Caco-2 (cell line): ENCODE data around the gene RALGAPA1. TPM values are rescaled to one million over a fixed set of nuclear protein-coding genes. Genes with fewer than 3 reads are reported as not detected.

Experiments
- BruUV-seq: library from RNA; stranded (reverse); fragments of 400-500 nt; replicated peaks from 2 replicates; lab custom pipeline; 2021; lab: Mats Ljungman, UMichigan
- CTCF ChIA-PET: fragments of 300-600 bp; sonication (Branson Sonifier 250); formaldehyde crosslinking; loops from one replicate; lab custom pipeline; 2022; ENCODE audit warnings: antibody characterized with exemption; lab: Charles Lee
- POLR2A ChIA-PET: fragments of 300-600 bp; sonication (Branson Sonifier 250); formaldehyde crosslinking; loops from one replicate; lab custom pipeline; 2022; ENCODE audit warnings: antibody characterized with exemption; lab: Charles Lee
- DNase-seq, 2 experiments: peaks; one replicate each; pipeline versions ENCODE4 v3.0.0 to v3.0.0-alpha.2; 2020 to 2022
- H3K27me3 ChIP-seq: replicated peaks from 2 replicates; pipeline ENCODE4 v1.6.0; 2011; ENCODE audit warnings: low read length; ENCODE audit not compliant: control insufficient read depth, insufficient read depth
- H3K36me3 ChIP-seq: 2 replicates; pipeline ENCODE4 v1.5.1; 2011; ENCODE audit warnings: low read length; ENCODE audit not compliant: control insufficient read depth, insufficient read depth
- H3K4me1 ChIP-seq: fragments of 250-450 bp; sonication (Bioruptor Pico); 2 replicates; pipeline ENCODE4 v1.5.1; 2020; ENCODE audit warnings: mild to moderate bottlenecking
- H3K4me3 ChIP-seq: 2 replicates; pipeline ENCODE4 v1.5.1; 2011; ENCODE audit warnings: low read depth, mild to moderate bottlenecking, control low read depth, low read length
- H3K9me3 ChIP-seq: fragments of 250-450 bp; sonication (Bioruptor Pico); 2 replicates; pipeline ENCODE4 v1.5.1; 2020; ENCODE audit warnings: mild to moderate bottlenecking, moderate library complexity
- H3K27ac Mint-ChIP-seq: one replicate; pipeline ENCODE4 v1.8.0; 2022; ENCODE audit warnings: mixed read lengths; ENCODE audit not compliant: unreplicated experiment
- H3K27me3 Mint-ChIP-seq: one replicate; pipeline ENCODE4 v1.8.0; 2022; ENCODE audit warnings: mixed read lengths; ENCODE audit not compliant: insufficient read depth, unreplicated experiment
- H3K36me3 Mint-ChIP-seq: one replicate; pipeline ENCODE4 v1.8.0; 2022; ENCODE audit warnings: mild to moderate bottlenecking, mixed read lengths; ENCODE audit not compliant: insufficient read depth, unreplicated experiment
- H3K4me1 Mint-ChIP-seq: one replicate; pipeline ENCODE4 v1.8.0; 2022; ENCODE audit warnings: low read depth, mixed read lengths; ENCODE audit not compliant: unreplicated experiment
- H3K4me3 Mint-ChIP-seq: one replicate; pipeline ENCODE4 v1.8.0; 2022; ENCODE audit warnings: mild to moderate bottlenecking, moderate library complexity, mixed read lengths; ENCODE audit not compliant: unreplicated experiment
- H3K9me3 Mint-ChIP-seq: one replicate; pipeline ENCODE4 v1.8.0; 2022; ENCODE audit warnings: mixed read lengths; ENCODE audit not compliant: unreplicated experiment
- CTCF ChIP-seq, 2 experiments: fragments of 200-600 bp in 1 of 2; IDR thresholded peaks; 1 replicate in 1 of 2; 2 replicates in 1 of 2; pipeline versions ENCODE4 v1.5.1 to v1.8.0; 2011 to 2022; ENCODE audit warnings: antibody characterized with exemption in 1 of 2, control low read depth in 1 of 2, inconsistent platforms in 1 of 2, low read depth in 1 of 2, low read length in 1 of 2, mild to moderate bottlenecking in 1 of 2, moderate library complexity in 1 of 2; ENCODE audit not compliant: insufficient read depth in 1 of 2, severe bottlenecking in 1 of 2, unreplicated experiment in 1 of 2
- intact Hi-C: fragments of 100-400 bp; cut with micrococcal nuclease; formaldehyde crosslinking; loops from one replicate; pipeline ENCODE4 v1.10.0; 2022; ENCODE audit not compliant: unreplicated experiment
- total RNA-seq: library from RNA; stranded (reverse); gene quantifications from 2 replicates; pipeline ENCODE4 v1.2.3, GENCODE V29; 2022

RALGAPA1 gene
- total RNA-seq, 1 experiment from 2014 or later: 28.9 TPM

GRCh38 chr14:35766036-35766699 is 42.9 kb downstream of the RALGAPA1 start:
- no peak for DNase-seq
- ChIA-PET POLR2A (no interaction called here), CTCF (no interaction called here)
- Histone ChIP-seq H3K9me3 (no peaks in the 10 kb centered on the region), H3K36me3 (no peaks in the 10 kb centered on the region), H3K4me3 (no peak overlapping the region), H3K4me1 (no peaks in the 10 kb centered on the region), H3K27me3 (no peaks in the 10 kb centered on the region)
- no peak overlapping the region for H3K27ac Mint-ChIP-seq
- no peaks in the 10 kb centered on the region for H3K36me3 Mint-ChIP-seq
- no peaks in the 10 kb centered on the region for H3K4me1 Mint-ChIP-seq
- no peaks in the 10 kb centered on the region for H3K27me3 Mint-ChIP-seq
- intact Hi-C loops: no loop called here
- TF ChIP-seq CTCF (IDR thresholded peaks at IDR 0.05; ENCODE audit: insufficient read depth in 1 of 2, low read depth in 1 of 2, low read length in 1 of 2, severe bottlenecking in 1 of 2, unreplicated experiment in 1 of 2): no peak
- H3K9me3 Mint-ChIP-seq: no peaks in the 10 kb centered on the region
- no TSS peak for BruUV-seq
- H3K4me3 Mint-ChIP-seq: no peak overlapping the region

- Mint-ChIP-seq H3K27me3 (no peaks in the 10 kb centered on the region), H3K4me1 (no peaks in the 10 kb centered on the region), H3K36me3 (peaks cover 6% of the 10 kb centered on the region), H3K9me3 (no peaks in the 10 kb centered on the region), H3K27ac (no peak overlapping the region), H3K4me3 (no peak overlapping the region)
- H3K36me3 ChIP-seq: no peaks in the 10 kb centered on the region
- no peak for DNase-seq
- ChIA-PET POLR2A (no interaction called here), CTCF (no interaction called here)
- TF ChIP-seq CTCF (IDR thresholded peaks at IDR 0.05; ENCODE audit: insufficient read depth in 1 of 2, low read depth in 1 of 2, low read length in 1 of 2, severe bottlenecking in 1 of 2, unreplicated experiment in 1 of 2): no peak
- no peaks in the 10 kb centered on the region for H3K27me3 ChIP-seq
- no peak overlapping the region for H3K4me3 ChIP-seq
- BruUV-seq: no TSS peak
- intact Hi-C loops: no loop called here
- no peaks in the 10 kb centered on the region for H3K4me1 ChIP-seq
- no peaks in the 10 kb centered on the region for H3K9me3 ChIP-seq
Observed at GRCh38 chr14:35761922-35762321, 47.2 kb downstream of the RALGAPA1 start.

GRCh38 chr14:35760143-35760542 is 49.0 kb downstream of the RALGAPA1 start:
- CTCF ChIA-PET: no interaction called here
- Histone ChIP-seq H3K36me3 (no peaks in the 10 kb centered on the region), H3K9me3 (no peaks in the 10 kb centered on the region), H3K4me3 (no peak overlapping the region), H3K4me1 (no peaks in the 10 kb centered on the region), H3K27me3 (no peaks in the 10 kb centered on the region)
- Mint-ChIP-seq H3K4me3 (no peak overlapping the region), H3K27me3 (no peaks in the 10 kb centered on the region), H3K4me1 (no peaks in the 10 kb centered on the region), H3K36me3 (peaks cover 6% of the 10 kb centered on the region), H3K9me3 (no peaks in the 10 kb centered on the region), H3K27ac (no peak overlapping the region)
- POLR2A ChIA-PET: no interaction called here
- intact Hi-C loops: no loop called here
- BruUV-seq: no TSS peak
- no peak for DNase-seq
- no peak for TF ChIP-seq CTCF (IDR thresholded peaks at IDR 0.05; ENCODE audit: insufficient read depth in 1 of 2, low read depth in 1 of 2, low read length in 1 of 2, severe bottlenecking in 1 of 2, unreplicated experiment in 1 of 2)
